GM23338 (cell line): ENCODE results near the gene NCAPD2. TPM values are rescaled to one million over a fixed set of nuclear protein-coding genes. Genes with fewer than 3 reads are reported as not detected.

Source experiments
- ATAC-seq: fragments of 200-7000 bp; cut with Tn5 transposase; 3 replicates; pipeline ENCODE4 v1.9.1; 2020
- DNase-seq: peaks from one replicate; pipeline ENCODE4 v3.0.0-alpha.2; 2015; ENCODE audit warnings: low spot score
- H2AFZ ChIP-seq: fragments of 200-600 bp; sonication (generic); 2 replicates; pipeline ENCODE4 v1.8.0; 2016; ENCODE audit warnings: antibody characterized with exemption, mild to moderate bottlenecking, moderate library complexity
- H3F3A ChIP-seq: fragments of 200-600 bp; sonication (generic); replicated peaks from 2 replicates; pipeline ENCODE4 v1.8.0; 2017; ENCODE audit warnings: antibody characterized with exemption, mixed run types, low read depth
- H3K27ac ChIP-seq: fragments of 200-600 bp; sonication (generic); 2 replicates; pipeline ENCODE4 v1.6.1; 2016; ENCODE audit warnings: low read depth
- H3K27me3 ChIP-seq: fragments of 200-600 bp; sonication (generic); 2 replicates; pipeline ENCODE4 v1.8.0; 2016; ENCODE audit warnings: mild to moderate bottlenecking, mixed run types, moderate library complexity; ENCODE audit not compliant: insufficient read depth
- H3K36me3 ChIP-seq: fragments of 200-600 bp; sonication (generic); 2 replicates; pipeline ENCODE4 v1.8.0; 2016; ENCODE audit warnings: mild to moderate bottlenecking; ENCODE audit not compliant: insufficient read depth
- H3K4me1 ChIP-seq: fragments of 200-600 bp; sonication (generic); 2 replicates; pipeline ENCODE4 v1.8.0; 2016; ENCODE audit warnings: mild to moderate bottlenecking, moderate library complexity; ENCODE audit not compliant: insufficient read depth
- H3K4me2 ChIP-seq: fragments of 200-600 bp; sonication (generic); 2 replicates; pipeline ENCODE4 v1.7.1; 2017; ENCODE audit warnings: mixed run types
- H3K4me3 ChIP-seq: fragments of 200-600 bp; sonication (generic); 2 replicates; pipeline ENCODE4 v1.6.1; 2016; ENCODE audit warnings: mixed run types
- H3K79me2 ChIP-seq: fragments of 200-600 bp; sonication (generic); replicated peaks from 2 replicates; pipeline ENCODE4 v1.8.0; 2017; ENCODE audit warnings: mild to moderate bottlenecking; ENCODE audit not compliant: insufficient read depth
- H3K9me2 ChIP-seq: fragments of 200-600 bp; sonication (generic); 2 replicates; pipeline ENCODE4 v1.8.0; 2017; ENCODE audit not compliant: insufficient read depth
- H4K20me1 ChIP-seq: fragments of 200-600 bp; sonication (generic); replicated peaks from 2 replicates; pipeline ENCODE4 v1.8.0; 2017; ENCODE audit warnings: mild to moderate bottlenecking; ENCODE audit not compliant: insufficient read depth
- H3K27ac Mint-ChIP-seq: 2 replicates; pipeline ENCODE4 v1.8.0; 2020; ENCODE audit warnings: inconsistent platforms, mild to moderate bottlenecking, moderate library complexity, mixed read lengths
- H3K27me3 Mint-ChIP-seq: 3 replicates; pipeline ENCODE4 v1.8.0; 2022; ENCODE audit warnings: low read depth, mild to moderate bottlenecking, moderate library complexity, mixed read lengths, inconsistent platforms; ENCODE audit not compliant: insufficient read depth, poor library complexity
- H3K36me3 Mint-ChIP-seq: 3 replicates; pipeline ENCODE4 v1.8.0; 2021; ENCODE audit warnings: low read depth, mild to moderate bottlenecking, inconsistent platforms, moderate library complexity, mixed read lengths
- H3K4me1 Mint-ChIP-seq: 3 replicates; pipeline ENCODE4 v1.8.0; 2020; ENCODE audit warnings: mild to moderate bottlenecking, inconsistent platforms, mixed read lengths
- H3K4me3 Mint-ChIP-seq: 3 replicates; pipeline ENCODE4 v1.8.0; 2021; ENCODE audit warnings: moderate library complexity, mild to moderate bottlenecking, inconsistent platforms, mixed read lengths
- H3K9me3 Mint-ChIP-seq: 3 replicates; pipeline ENCODE4 v1.8.0; 2020; ENCODE audit warnings: moderate library complexity, mild to moderate bottlenecking, inconsistent platforms, mixed read lengths
- EZH2phosphoT487 ChIP-seq: fragments of 200-600 bp; sonication (generic); IDR thresholded peaks from one replicate; pipeline ENCODE4 v1.8.1; 2018; ENCODE audit warnings: antibody characterized with exemption; ENCODE audit not compliant: unreplicated experiment
- JUNB ChIP-seq: IDR thresholded peaks from one replicate; pipeline ENCODE4 v1.6.1; 2016; ENCODE audit warnings: antibody characterized with exemption; ENCODE audit not compliant: unreplicated experiment
- NANOG ChIP-seq: IDR thresholded peaks from 2 replicates; pipeline ENCODE4 v1.6.1; 2016; ENCODE audit warnings: antibody characterized with exemption, borderline replicate concordance
- POLR2AphosphoS5 ChIP-seq: IDR thresholded peaks from 2 replicates; pipeline ENCODE4 v1.6.1; 2016; ENCODE audit warnings: antibody characterized with exemption, low read depth
- STAT1 ChIP-seq: IDR thresholded peaks from one replicate; pipeline ENCODE4 v1.6.1; 2016; ENCODE audit warnings: antibody characterized with exemption; ENCODE audit not compliant: unreplicated experiment
- polyA plus RNA-seq: library from polyadenylated mRNA; unstranded; fragments of >200 nt; fragmentation: Nextera tagmentation; extraction: Ambion mirVana; gene quantifications from 2 replicates; pipeline ENCODE4 v1.2.1, GENCODE V29; 2016
- total RNA-seq: library from RNA; depleted of rRNA; stranded (reverse); fragments of >200 nt; shearing (Covaris generic); gene quantifications from 2 replicates; pipeline ENCODE4 v1.2.3, GENCODE V29; 2014
- TF ChIP-seq, protein P1 (sequence below): IDR thresholded peaks from one replicate; pipeline ENCODE4 v1.6.1; 2018; ENCODE audit warnings: antibody characterized with exemption; ENCODE audit not compliant: unreplicated experiment
- TF ChIP-seq, protein P2 (sequence below), 2 experiments: fragments of 200-600 bp in 1 of 2; sonication (generic) in 1 of 2; conservative IDR thresholded peaks; 2 replicates each; pipeline versions ENCODE4 v1.5.1 to v1.6.1; 2016 to 2017; ENCODE audit warnings: antibody characterized with exemption in 2 of 2, low read depth in 2 of 2, mild to moderate bottlenecking in 2 of 2, moderate library complexity in 1 of 2
- TF ChIP-seq, protein P3 (sequence below): IDR thresholded peaks from 2 replicates; pipeline ENCODE4 v1.6.1; 2016; ENCODE audit warnings: antibody characterized with exemption
- TF ChIP-seq, protein P4 (sequence below): fragments of 250-450 bp; sonication (Bioruptor Pico); IDR thresholded peaks from 2 replicates; pipeline ENCODE4 v1.5.0; 2020; ENCODE audit warnings: mild to moderate bottlenecking, moderate library complexity

Gene NCAPD2
- total and polyA plus RNA-seq, 2 experiments from 2014 or later = 34.2 to 217 TPM

DNA sequence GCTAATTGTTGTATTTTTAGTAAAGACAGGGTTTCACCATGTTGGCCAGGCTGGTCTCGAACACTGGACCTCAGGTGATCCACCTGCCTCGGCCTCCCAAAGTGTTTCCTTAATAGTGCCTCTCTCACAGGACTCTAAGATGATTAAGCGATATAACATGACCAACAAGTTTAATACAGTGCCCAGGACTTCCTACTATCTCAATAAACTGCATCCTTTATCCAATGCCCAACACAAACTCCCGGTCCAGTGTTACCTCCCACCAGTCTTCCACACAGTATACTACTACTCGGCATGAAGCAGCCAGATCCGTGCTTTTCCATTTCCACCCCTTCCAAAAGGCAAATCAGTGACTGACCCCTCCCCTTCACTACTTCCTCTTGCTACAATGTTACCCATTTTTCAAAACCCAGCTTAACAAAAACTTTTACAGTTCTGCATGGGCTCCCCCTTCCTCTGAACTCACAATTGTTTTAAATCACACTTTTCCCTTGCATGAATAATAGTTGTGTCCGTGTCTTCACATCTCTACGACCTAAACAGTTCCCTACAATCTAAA, 73.3 kb downstream of the NCAPD2 start:
- Histone ChIP-seq H3K9me2 (no peaks in the 10 kb centered on the region), H3K4me1 (peaks cover 20% of the 10 kb centered on the region), H3K36me3 (peaks cover 56% of the 10 kb centered on the region), H3K27me3 (no peaks in the 10 kb centered on the region), H3K27ac (peak overlapping the region; percentile 65; the same call in 1 of the 2 replicates), H2AFZ (peak overlapping the region; percentile 84; the same call in 1 of the 2 replicates), H4K20me1 (peaks cover 23% of the 10 kb centered on the region), H3K4me3 (peak overlapping the region; percentile 78), H3K4me2 (peak overlapping the region; percentile 86), H3K79me2 (peaks cover 28% of the 10 kb centered on the region), H3F3A (peaks cover 61% of the 10 kb centered on the region)
- H3K27me3 Mint-ChIP-seq = peaks cover 19% of the 10 kb centered on the region
- H3K4me1 Mint-ChIP-seq = peaks cover 18% of the 10 kb centered on the region
- H3K36me3 Mint-ChIP-seq = peaks cover 90% of the 10 kb centered on the region
- TF ChIP-seq, protein P1, sequence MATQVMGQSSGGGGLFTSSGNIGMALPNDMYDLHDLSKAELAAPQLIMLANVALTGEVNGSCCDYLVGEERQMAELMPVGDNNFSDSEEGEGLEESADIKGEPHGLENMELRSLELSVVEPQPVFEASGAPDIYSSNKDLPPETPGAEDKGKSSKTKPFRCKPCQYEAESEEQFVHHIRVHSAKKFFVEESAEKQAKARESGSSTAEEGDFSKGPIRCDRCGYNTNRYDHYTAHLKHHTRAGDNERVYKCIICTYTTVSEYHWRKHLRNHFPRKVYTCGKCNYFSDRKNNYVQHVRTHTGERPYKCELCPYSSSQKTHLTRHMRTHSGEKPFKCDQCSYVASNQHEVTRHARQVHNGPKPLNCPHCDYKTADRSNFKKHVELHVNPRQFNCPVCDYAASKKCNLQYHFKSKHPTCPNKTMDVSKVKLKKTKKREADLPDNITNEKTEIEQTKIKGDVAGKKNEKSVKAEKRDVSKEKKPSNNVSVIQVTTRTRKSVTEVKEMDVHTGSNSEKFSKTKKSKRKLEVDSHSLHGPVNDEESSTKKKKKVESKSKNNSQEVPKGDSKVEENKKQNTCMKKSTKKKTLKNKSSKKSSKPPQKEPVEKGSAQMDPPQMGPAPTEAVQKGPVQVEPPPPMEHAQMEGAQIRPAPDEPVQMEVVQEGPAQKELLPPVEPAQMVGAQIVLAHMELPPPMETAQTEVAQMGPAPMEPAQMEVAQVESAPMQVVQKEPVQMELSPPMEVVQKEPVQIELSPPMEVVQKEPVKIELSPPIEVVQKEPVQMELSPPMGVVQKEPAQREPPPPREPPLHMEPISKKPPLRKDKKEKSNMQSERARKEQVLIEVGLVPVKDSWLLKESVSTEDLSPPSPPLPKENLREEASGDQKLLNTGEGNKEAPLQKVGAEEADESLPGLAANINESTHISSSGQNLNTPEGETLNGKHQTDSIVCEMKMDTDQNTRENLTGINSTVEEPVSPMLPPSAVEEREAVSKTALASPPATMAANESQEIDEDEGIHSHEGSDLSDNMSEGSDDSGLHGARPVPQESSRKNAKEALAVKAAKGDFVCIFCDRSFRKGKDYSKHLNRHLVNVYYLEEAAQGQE = no peak
- peak overlapping the region; percentile 99 for H3K4me3 Mint-ChIP-seq
- H3K9me3 Mint-ChIP-seq = no peaks in the 10 kb centered on the region
- peak overlapping the region; percentile 99 for H3K27ac Mint-ChIP-seq
- ATAC-seq (no peak), DNase-seq (no peak)

DNA sequence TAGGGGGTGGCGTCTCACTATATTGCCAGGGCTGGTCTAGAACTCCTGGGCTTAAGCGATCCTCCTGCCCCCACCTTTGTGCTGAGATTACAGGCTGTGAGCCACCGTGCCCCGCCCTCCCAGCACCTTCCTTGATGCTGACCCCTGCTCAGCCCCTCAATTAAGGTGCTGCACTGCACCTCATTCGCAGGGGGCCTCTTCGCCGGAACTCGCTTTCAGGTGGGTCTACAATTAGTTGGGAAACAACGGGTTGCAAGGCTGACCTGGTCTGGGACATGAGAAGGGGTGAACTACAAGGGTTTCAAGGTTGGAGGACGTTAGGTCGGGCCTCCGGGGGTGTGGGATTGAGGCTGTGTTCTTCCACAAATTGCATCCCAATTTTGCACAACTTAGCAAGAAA, 75.4 kb downstream of the NCAPD2 start:
- Histone ChIP-seq H3F3A (peaks cover 59% of the 10 kb centered on the region), H3K27me3 (no peaks in the 10 kb centered on the region), H3K4me2 (peak overlapping the region; percentile 86; the same call in 1 of the 2 replicates), H3K36me3 (peaks cover 59% of the 10 kb centered on the region), H3K9me2 (no peaks in the 10 kb centered on the region), H2AFZ (no peak overlapping the region), H3K27ac (peak overlapping the region; percentile 99), H3K4me1 (peaks cover 20% of the 10 kb centered on the region), H3K4me3 (peak overlapping the region; percentile 78; the same call in 1 of the 2 replicates), H4K20me1 (peaks cover 12% of the 10 kb centered on the region), H3K79me2 (peaks cover 28% of the 10 kb centered on the region)
- peaks cover 18% of the 10 kb centered on the region for H3K4me1 Mint-ChIP-seq
- no peaks in the 10 kb centered on the region for H3K9me3 Mint-ChIP-seq
- H3K27me3 Mint-ChIP-seq = peaks cover 22% of the 10 kb centered on the region
- H3K27ac Mint-ChIP-seq = peak overlapping the region; percentile 60; the same call in 1 of the 2 replicates
- H3K4me3 Mint-ChIP-seq = peak overlapping the region; percentile 99
- no peak for DNase-seq
- ATAC-seq = no peak
- peaks cover 90% of the 10 kb centered on the region for H3K36me3 Mint-ChIP-seq
- no peak for TF ChIP-seq NANOG
- TF ChIP-seq, protein P2, sequence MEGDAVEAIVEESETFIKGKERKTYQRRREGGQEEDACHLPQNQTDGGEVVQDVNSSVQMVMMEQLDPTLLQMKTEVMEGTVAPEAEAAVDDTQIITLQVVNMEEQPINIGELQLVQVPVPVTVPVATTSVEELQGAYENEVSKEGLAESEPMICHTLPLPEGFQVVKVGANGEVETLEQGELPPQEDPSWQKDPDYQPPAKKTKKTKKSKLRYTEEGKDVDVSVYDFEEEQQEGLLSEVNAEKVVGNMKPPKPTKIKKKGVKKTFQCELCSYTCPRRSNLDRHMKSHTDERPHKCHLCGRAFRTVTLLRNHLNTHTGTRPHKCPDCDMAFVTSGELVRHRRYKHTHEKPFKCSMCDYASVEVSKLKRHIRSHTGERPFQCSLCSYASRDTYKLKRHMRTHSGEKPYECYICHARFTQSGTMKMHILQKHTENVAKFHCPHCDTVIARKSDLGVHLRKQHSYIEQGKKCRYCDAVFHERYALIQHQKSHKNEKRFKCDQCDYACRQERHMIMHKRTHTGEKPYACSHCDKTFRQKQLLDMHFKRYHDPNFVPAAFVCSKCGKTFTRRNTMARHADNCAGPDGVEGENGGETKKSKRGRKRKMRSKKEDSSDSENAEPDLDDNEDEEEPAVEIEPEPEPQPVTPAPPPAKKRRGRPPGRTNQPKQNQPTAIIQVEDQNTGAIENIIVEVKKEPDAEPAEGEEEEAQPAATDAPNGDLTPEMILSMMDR (conservative IDR thresholded peaks at IDR 0.05; ENCODE audit: low read depth in 2 of 2) = no peak
- TF ChIP-seq, protein P3, sequence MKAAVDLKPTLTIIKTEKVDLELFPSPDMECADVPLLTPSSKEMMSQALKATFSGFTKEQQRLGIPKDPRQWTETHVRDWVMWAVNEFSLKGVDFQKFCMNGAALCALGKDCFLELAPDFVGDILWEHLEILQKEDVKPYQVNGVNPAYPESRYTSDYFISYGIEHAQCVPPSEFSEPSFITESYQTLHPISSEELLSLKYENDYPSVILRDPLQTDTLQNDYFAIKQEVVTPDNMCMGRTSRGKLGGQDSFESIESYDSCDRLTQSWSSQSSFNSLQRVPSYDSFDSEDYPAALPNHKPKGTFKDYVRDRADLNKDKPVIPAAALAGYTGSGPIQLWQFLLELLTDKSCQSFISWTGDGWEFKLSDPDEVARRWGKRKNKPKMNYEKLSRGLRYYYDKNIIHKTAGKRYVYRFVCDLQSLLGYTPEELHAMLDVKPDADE = no peak
- TF ChIP-seq STAT1 = no peak
- TF ChIP-seq POLR2AphosphoS5 = no peak
- no peak for TF ChIP-seq JUNB
- no peak for TF ChIP-seq EZH2phosphoT487
- TF ChIP-seq, protein P4, sequence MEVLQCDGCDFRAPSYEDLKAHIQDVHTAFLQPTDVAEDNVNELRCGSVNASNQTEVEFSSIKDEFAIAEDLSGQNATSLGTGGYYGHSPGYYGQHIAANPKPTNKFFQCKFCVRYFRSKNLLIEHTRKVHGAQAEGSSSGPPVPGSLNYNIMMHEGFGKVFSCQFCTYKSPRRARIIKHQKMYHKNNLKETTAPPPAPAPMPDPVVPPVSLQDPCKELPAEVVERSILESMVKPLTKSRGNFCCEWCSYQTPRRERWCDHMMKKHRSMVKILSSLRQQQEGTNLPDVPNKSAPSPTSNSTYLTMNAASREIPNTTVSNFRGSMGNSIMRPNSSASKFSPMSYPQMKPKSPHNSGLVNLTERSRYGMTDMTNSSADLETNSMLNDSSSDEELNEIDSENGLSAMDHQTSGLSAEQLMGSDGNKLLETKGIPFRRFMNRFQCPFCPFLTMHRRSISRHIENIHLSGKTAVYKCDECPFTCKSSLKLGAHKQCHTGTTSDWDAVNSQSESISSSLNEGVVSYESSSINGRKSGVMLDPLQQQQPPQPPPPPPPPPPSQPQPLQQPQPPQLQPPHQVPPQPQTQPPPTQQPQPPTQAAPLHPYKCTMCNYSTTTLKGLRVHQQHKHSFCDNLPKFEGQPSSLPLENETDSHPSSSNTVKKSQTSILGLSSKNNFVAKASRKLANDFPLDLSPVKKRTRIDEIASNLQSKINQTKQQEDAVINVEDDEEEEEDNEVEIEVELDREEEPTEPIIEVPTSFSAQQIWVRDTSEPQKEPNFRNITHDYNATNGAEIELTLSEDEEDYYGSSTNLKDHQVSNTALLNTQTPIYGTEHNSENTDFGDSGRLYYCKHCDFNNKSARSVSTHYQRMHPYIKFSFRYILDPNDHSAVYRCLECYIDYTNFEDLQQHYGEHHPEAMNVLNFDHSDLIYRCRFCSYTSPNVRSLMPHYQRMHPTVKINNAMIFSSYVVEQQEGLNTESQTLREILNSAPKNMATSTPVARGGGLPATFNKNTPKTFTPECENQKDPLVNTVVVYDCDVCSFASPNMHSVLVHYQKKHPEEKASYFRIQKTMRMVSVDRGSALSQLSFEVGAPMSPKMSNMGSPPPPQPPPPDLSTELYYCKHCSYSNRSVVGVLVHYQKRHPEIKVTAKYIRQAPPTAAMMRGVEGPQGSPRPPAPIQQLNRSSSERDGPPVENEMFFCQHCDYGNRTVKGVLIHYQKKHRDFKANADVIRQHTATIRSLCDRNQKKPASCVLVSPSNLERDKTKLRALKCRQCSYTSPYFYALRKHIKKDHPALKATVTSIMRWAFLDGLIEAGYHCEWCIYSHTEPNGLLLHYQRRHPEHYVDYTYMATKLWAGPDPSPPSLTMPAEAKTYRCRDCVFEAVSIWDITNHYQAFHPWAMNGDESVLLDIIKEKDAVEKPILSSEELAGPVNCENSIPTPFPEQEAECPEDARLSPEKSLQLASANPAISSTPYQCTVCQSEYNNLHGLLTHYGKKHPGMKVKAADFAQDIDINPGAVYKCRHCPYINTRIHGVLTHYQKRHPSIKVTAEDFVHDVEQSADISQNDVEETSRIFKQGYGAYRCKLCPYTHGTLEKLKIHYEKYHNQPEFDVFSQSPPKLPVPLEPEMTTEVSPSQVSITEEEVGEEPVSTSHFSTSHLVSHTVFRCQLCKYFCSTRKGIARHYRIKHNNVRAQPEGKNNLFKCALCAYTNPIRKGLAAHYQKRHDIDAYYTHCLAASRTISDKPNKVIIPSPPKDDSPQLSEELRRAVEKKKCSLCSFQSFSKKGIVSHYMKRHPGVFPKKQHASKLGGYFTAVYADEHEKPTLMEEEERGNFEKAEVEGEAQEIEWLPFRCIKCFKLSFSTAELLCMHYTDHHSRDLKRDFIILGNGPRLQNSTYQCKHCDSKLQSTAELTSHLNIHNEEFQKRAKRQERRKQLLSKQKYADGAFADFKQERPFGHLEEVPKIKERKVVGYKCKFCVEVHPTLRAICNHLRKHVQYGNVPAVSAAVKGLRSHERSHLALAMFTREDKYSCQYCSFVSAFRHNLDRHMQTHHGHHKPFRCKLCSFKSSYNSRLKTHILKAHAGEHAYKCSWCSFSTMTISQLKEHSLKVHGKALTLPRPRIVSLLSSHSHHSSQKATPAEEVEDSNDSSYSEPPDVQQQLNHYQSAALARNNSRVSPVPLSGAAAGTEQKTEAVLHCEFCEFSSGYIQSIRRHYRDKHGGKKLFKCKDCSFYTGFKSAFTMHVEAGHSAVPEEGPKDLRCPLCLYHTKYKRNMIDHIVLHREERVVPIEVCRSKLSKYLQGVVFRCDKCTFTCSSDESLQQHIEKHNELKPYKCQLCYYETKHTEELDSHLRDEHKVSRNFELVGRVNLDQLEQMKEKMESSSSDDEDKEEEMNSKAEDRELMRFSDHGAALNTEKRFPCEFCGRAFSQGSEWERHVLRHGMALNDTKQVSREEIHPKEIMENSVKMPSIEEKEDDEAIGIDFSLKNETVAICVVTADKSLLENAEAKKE (CRISPR knock-in tag) = no peak
